Endothelial cell of umbilical vein (primary cell): ENCODE results near the gene SFXN4.

Source experiments
- EZH2 ChIP-seq: IDR thresholded peaks from 2 replicates; pipeline ENCODE4 v1.6.1; 2012; ENCODE audit warnings: borderline replicate concordance, low read depth, mild to moderate bottlenecking, moderate library complexity, low read length, inconsistent platforms; ENCODE audit not compliant: severe bottlenecking
- FOS ChIP-seq: IDR thresholded peaks from 2 replicates; pipeline ENCODE4 v1.6.1; 2011; ENCODE audit warnings: mild to moderate bottlenecking, low read length, moderate library complexity, borderline replicate concordance; ENCODE audit not compliant: insufficient read depth
- GATA2 ChIP-seq: IDR thresholded peaks from 2 replicates; pipeline ENCODE4 v1.7.0; 2011; ENCODE audit warnings: low read depth, mild to moderate bottlenecking, moderate library complexity, mixed read lengths, low read length; ENCODE audit not compliant: insufficient read length, insufficient read depth
- POLR2A ChIP-seq: IDR thresholded peaks from 2 replicates; pipeline ENCODE4 v1.6.1; 2012; ENCODE audit warnings: low read depth, mild to moderate bottlenecking, control low read depth, low read length
- POLR2AphosphoS5 ChIP-seq: IDR thresholded peaks from 2 replicates; pipeline ENCODE4 v1.6.1; 2012; ENCODE audit warnings: low read depth, mild to moderate bottlenecking, control low read depth, low read length, moderate library complexity; ENCODE audit not compliant: insufficient read depth
- TF ChIP-seq, protein P1 (sequence below), 2 donors: IDR thresholded peaks; 1 replicate in 1 of 2; 2 replicates in 1 of 2; pipeline ENCODE4 v1.5.1; 2011; ENCODE audit warnings: low read length in 2 of 2, mild to moderate bottlenecking in 2 of 2, moderate library complexity in 2 of 2, control low read depth in 1 of 2, inconsistent platforms in 1 of 2, low read depth in 1 of 2; ENCODE audit not compliant: insufficient read depth in 1 of 2; ENCODE audit errors: extremely low read depth in 1 of 2

DNA sequence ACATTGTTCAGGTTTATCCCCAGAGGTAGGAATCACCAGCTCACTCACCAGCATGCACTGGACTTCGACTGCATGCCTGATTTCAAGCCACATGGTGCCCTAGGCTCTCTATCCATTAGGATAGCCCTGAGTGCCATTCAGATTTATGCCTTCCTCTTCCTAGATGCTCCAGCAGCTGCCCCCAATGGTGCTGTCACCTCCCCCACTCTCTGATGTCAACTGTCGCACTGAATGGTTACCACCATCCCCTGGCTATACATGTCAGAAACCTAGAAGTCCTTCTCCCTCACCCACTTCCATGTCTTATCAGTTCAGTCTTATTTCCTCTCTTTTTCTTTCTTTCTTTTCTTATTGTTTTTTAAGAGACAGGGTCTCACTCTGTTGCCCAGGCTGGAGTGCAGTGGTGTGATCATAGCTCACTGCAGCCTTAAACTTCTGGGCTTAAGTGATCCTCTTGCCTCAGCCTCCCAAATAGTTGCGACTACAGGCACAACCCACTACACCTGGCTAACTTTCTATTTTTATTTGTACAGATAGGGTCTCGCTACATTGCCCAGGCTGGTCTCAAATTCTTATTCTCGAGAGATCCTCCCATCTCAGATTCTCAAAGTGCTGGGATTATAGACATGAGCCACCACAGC lies 2.9 kb downstream of the SFXN4 start:
- TF ChIP-seq, protein P1, sequence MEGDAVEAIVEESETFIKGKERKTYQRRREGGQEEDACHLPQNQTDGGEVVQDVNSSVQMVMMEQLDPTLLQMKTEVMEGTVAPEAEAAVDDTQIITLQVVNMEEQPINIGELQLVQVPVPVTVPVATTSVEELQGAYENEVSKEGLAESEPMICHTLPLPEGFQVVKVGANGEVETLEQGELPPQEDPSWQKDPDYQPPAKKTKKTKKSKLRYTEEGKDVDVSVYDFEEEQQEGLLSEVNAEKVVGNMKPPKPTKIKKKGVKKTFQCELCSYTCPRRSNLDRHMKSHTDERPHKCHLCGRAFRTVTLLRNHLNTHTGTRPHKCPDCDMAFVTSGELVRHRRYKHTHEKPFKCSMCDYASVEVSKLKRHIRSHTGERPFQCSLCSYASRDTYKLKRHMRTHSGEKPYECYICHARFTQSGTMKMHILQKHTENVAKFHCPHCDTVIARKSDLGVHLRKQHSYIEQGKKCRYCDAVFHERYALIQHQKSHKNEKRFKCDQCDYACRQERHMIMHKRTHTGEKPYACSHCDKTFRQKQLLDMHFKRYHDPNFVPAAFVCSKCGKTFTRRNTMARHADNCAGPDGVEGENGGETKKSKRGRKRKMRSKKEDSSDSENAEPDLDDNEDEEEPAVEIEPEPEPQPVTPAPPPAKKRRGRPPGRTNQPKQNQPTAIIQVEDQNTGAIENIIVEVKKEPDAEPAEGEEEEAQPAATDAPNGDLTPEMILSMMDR (IDR thresholded peaks at IDR 0.05; ENCODE audit: extremely low read depth in 1 of 2, insufficient read depth in 1 of 2, low read depth in 1 of 2, low read length in 2 of 2): no peak
- TF ChIP-seq POLR2AphosphoS5 (no peak), POLR2A (no peak), GATA2 (no peak), EZH2 (no peak), FOS (no peak)
